Left renal cortex interstitium (tissue), 4 donors: ENCODE measurements around the gene DPP10. TPM values are rescaled to one million over a fixed set of nuclear protein-coding genes. Genes with fewer than 3 reads are reported as not detected.
"Not testable (repeated sequence)": the region's sequence is repeated elsewhere in the genome, so short reads cannot be mapped to it uniquely, and the experiment has no call there.

ENCODE experiments used
- DNase-seq, 4 donors: peaks; one replicate each; pipeline ENCODE4 v3.0.0-alpha.2; 2013; ENCODE audit warnings: low read depth in 4 of 4, low spot score in 2 of 4, missing footprints in 1 of 4
- polyA plus RNA-seq, 4 donors: library from polyadenylated mRNA; unstranded; fragments of 120-200 nt; gene quantifications; one replicate each; pipeline ENCODE4 v1.2.1, GENCODE V29; 2013; ENCODE audit not compliant: insufficient read length in 4 of 4

DPP10 gene
- polyA plus RNA-seq, 4 donors = 12.0 to 14.9 (median 13.1) TPM

DNA sequence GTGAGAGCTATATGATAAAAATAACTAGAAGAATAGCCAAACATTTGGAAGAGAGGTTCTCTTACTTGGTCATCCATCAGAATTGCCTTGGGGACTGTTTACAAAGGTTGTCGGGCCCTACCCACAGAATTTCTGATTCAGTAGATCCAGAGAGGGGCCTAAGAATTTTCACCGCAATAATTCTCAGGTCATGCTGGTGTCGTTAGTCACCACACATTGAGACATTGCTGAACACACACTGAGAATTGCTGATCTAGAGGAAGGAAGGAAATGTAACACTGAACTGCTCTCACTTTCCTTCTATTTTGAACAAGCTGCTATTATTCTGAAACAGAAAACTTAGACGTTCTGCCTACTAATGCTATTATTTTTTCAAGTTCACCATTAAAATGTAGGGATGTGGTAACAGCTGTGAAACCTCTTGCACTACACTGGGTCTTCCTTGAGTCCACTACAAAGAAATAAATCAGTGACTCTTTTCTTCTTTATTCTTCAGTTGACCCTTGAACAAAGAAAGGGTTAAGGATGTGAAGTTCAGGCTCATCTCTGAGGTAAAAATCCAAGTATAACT lies 491.3 kb downstream of the DPP10 start:
- no peak for DNase-seq

DNA sequence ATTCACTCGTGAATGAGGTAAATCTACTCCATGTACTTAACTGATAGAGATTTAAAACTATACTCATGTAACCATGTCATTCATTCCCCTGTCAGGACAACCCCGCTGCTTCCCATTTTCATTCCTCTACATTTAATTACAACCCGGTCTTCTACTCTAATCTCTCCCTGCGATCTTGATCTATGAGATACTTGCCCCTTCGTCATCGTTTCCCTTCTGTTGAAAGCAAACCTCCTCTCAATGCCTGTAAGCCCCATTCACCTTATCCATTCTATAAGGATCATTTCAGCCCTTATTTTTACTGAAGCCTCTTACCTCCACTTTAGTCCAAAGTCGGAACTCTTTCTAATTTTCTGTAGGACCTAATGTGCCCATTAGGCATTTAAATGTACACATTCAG lies 492.6 kb downstream of the DPP10 start:
- DNase-seq = no peak

DNA sequence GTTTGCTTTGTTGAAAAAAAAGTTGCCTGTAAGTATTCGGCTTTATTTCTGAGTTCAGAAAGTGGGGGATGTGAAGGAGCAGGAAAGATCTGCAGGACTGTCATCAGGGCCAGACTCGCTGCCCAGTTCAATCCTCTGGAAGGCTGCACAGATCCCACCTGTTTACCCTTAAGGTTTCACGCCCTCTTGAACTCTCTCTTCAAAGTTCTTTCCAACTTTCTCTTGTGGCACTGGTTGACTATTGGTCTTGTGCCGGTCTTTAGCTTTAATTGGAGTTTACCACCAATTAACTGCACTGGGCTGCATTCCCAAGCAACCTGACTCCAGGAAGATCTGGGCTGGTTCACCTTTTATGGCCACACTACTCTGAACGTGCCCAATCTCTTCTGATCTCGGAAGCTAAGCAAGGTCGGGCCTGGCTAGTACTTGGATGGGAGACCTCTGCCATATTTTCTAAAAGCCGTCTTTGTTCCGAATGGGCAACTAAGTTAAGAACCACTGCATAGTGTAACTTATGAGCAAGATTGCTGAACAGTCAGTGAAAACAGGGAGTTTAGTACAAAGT lies 495.0 kb downstream of the DPP10 start:
- DNase-seq = no peak

DNA sequence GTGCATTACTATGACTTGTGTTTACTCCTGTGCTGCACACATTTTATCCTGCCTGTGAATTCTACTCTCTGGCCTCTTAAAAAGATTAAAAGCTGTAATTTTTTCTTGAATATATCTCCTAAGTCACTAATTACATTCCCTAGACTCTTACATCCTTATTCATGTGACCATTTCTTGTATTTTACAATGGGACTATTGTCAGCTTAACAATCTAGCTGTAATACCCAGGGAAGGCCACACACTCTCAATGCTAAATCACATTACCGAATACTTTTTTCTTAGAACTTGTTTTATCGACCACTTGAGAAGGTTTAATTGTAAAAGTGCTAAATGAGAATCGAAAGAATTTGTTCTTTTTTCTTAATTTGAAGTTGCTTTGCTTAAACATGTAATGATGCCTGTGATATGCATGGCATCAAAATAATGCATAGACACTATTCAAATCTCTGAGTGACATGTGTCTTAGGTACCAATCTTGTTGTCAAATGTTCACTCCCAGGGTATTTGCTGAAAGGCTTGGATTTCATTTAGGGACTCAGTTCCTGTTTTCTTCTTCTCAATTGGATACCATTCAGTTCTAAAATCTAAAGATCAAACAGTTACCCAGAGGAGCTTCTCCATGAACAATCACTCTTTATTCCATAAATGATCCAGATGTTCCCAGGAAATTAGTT lies 498.5 kb downstream of the DPP10 start:
- DNase-seq = no peak

DNA sequence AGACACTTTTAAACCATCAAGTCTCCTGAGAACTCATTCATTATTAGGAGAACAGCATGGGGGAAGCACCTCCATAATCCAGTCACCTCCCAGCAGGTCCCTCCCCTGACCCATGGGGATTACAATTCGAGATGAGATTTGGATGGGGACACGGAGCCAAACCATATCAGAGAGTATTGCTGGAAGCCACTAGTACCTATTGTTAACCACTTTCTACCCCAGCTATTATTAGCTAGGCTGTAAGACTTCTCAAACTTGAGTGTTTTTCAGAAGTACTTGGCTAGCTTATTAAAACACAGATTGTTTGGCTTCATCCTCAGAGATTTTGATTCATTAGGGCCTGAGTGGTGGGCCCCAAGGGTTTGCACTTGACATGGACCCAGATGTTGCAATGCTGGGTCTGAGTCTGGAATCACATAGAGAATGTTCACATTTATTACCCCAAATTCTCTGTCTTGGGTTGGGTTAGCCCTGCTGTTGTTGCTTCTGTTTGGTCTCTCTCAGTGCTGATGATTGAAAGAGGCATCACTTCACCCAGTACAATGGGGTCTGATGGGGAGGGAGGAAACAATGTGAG lies 506.9 kb downstream of the DPP10 start:
- DNase-seq = no peak

DNA sequence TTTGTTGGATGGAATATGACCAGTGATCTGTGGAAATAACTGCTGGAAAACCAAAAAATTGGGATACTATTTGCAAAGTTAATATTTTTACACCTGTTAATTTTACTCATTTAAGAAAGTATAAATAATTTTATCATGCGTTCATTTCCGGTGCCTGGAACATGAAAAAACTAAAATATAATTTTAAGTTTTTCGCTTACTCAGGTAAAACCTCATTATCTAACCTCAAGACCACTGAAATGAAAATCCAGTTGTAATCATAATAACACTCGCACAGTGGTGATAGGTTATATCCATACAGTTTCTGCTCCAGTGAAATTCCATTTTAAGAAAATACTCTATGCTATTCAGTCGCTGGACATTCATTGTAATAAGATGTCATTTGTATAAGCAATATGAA lies 517.9 kb downstream of the DPP10 start:
- no peak for DNase-seq

DNA sequence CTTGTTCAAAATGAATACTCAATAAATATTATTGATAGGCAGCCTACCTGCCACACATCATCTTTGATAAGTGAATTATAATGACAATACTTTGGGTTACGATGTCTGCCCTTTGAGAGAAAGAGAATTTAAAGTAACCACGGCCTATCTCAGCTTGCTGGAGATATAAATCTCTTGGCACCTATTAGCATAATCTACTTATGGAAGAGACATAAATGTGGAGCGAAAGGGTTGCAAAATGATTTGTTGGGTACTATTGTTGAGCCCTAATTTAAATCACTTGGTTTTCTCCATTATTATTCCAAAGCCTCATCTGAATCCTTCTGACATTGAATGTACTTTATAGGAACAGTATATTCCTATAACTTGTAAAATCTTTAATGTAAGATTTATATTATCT lies 520.1 kb downstream of the DPP10 start:
- no peak for DNase-seq

DNA sequence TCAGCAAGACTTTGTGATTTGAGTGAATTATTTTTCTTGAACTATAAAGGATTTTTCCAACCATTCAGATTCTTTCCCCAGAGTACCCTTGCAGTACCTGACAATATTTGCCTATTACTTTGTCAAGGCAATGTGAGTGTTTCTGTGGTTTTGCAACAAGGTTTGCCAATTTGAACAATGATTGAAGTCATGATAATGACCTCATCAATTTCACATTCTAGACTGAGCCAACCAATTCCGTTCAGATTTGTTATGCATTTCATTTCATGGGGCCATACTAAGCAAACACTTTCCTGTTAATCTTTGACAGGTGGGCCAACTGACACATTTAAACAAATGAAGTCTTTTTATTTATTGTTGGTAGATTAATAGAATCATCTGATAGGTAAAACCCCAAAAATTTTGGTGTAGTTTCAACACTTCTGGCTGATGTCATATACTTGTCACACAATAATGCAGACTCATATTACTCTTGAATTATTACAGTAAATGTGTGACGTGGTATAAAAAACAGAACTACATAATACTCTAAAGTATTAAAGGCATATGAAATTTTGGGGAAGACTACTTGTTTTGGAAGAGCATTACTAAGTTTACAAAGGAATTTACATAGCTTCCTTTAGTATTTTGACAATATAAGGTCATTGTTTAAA lies 526.4 kb downstream of the DPP10 start:
- DNase-seq = no peak

DNA sequence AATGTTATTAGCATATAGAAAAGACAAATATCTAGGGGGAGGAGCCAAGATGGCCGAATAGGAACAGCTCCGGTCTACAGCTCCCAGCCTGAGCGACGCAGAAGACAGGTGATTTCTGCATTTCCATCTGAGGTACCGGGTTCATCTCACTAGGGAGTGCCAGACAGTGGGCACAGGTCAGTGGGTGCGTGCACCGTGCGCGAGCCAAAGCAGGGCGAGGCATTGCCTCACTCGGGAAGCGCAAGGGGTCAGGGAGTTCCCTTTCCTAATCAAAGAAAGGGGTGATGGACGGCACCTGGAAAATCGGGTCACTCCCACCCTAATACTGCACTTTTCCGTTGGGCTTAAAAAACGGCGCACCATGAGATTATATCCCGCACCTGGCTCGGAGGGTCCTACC lies 561.9 kb downstream of the DPP10 start:
- DNase-seq = not testable (repeated sequence)

DNA sequence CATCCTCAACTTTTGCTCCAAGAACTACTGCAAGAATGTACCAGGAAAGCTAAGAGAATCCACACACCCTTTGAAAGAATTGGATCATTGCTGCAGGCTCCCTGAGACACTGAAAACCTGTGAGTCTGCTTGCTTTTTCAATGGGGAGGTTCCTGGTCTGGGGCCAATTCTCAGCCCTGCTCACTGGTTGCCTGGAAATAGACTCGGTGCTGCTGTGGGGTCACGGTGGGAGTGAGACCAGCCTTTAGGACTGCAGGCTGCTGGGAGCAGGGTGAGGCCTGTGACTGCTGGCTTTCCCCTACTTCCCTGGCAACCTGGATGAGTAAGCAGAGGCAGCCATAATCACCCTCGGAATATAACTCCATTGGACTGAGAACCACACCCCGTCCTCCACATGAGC lies 569.3 kb downstream of the DPP10 start:
- DNase-seq = no peak

DNA sequence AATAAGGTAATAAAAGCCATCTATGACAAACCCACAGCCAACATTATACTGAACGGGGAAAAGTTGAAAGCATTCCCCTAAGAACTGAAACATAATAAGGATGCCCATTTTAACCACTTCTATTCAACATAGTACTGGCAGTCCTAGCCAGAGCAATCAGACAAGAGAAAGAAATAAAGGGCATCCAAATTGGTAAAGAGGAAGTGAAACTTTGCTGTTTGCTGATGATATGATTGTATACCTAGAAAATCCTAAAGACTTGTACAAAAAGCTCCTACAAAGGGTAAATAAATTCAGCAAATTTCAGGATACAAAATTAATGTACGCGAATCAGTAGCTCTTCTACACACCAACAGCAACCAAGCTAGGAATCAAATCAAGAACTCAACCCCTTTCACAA lies 579.6 kb downstream of the DPP10 start:
- not testable (repeated sequence) for DNase-seq

DNA sequence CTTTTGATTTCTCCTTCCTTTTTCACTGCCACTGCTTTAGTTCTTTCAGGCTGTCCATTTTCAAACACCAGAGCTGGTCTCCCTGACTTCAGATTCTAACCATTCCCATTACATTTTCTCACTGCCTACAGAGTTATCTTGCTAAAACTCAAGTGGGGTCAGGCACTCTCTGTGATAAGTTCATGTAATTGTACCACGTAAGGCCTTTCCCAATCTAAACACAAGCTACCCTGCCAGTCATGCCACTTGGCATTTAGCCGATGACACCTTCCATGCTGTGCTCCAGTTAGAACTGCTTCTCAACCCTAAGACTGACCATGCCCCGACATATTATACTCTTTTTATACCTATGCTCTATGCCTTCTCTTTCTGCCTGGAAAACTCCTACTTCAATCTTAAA lies 592.4 kb downstream of the DPP10 start:
- no peak for DNase-seq

DNA sequence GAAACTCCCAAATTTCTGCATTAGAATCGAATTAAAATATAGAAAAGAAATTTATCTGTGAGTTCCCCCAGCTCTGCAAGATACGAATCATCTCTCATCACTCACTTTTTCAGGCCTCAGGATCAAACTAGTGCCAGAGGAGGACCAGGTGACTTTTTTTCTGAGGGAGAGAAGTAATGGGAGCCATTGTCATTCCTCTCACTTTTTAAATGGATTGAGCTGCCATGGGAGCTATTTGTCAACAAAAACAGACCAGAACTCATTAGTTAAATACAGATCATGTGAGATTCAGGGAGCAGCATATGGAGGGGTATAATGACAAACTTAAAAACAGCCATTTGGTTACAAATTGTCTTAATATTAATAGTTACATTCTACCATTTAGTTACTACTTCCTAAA lies 594.4 kb downstream of the DPP10 start:
- DNase-seq = no peak

DNA sequence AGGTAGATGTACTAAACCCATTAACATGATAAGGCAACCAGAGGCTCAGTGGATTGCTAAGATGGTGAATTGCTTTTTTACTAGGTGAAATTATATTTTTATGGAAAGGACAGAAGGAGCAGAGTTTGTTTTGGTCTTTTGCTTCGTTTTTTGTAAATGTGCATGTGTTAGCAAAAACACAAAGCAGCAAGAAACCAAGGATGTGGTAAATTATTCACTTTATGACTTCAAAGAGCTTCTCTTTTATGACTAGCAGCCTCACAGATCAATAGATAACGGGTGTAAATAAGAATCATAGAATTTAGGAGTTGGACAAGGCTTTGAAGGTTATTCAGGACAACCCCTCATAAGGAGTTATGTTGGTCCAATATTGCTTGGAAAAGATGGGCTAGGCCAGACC lies 615.0 kb downstream of the DPP10 start:
- no peak for DNase-seq

DNA sequence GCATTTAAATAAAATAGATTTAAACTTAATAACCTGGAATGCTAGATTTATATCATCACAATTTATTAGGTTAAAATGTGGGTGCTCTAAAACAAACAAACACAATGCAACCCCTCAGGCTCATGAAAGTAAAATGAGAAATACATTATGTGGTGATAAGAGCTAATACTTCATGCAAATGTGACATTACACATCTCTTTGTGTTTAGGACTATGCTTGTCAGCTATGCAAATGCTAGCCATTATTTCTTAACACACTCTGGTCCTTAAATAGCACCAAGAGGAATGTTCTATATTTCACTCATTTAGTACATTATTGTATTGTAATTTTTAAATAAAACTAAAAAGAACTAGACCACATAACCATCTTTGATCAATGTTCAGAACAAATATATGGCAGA lies 627.6 kb downstream of the DPP10 start:
- DNase-seq = no peak

DNA sequence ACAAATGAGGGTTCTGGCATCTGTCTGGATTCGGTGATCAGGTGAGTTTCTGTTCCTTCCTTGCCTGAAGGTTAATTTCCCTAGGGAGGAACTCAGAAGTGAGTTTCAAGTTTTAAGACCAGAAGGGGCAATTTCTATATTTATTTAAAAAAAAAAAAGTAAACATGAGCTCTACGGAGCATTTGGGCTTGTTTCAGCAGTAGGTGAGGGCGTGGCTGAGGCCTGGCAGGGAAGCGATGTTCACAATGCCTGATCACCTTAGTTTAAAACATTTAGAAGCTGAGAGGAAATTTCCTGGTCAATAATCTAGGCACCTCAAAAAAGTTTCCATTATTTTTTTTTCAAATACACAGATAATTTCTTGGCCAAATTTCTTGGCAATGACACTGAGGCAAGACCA lies 629.1 kb downstream of the DPP10 start:
- DNase-seq = no peak

DNA sequence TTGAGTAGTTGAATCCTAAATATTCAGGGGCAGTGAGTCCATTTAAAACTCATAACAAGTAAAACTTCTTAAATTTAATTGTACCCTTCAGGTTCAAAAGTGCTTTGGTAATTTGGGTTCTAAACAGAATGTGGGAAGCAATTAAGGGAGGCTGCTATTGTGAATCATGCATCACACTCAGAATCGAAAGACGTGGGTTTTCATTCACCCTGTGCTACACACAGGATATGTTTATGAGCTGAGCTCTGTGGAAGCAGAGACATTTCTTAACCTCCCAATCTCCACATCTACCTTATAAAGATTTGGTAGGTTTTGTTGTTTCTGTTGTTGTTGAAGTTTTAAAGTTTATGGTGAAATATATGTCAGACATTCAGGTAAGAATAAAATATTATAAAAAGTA lies 633.4 kb downstream of the DPP10 start:
- no peak for DNase-seq

DNA sequence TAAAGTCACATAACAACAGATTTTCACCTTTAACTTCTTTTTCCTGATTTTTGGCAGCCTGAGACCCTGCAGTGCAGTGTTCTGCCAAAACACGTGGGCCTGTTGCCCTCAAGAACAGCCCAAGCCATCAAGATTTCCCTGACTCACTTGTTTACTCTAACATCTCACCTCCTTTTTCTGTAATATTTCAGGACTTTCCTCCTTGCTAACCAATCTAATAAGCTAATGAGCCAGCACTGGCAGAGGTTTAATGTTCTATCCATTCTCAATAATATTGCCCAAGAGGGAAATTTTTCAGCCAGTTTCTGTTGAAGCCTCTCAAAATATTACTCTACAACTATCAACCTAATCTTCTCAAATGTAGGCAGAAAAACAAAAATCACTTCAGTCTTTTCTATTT lies 635.2 kb downstream of the DPP10 start:
- DNase-seq = no peak

DNA sequence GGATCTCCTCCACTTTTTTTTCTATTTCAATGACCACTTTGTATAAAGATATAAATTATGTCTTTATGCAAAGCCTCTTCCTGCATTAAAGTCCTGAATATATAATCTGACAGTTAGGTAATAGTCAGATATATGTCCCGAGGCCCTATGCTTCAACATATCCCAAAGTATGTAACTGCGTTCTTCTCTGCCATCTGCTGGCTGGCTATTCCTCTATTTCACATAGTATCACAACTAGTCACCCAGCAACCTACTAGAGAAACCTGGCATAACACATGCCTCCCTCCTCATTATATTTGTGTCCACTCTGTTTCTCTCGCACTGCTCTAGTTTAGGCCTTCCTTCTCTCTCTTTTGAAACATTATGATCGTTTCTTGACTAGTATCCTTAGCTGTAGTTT lies 640.8 kb downstream of the DPP10 start:
- DNase-seq = no peak

DNA sequence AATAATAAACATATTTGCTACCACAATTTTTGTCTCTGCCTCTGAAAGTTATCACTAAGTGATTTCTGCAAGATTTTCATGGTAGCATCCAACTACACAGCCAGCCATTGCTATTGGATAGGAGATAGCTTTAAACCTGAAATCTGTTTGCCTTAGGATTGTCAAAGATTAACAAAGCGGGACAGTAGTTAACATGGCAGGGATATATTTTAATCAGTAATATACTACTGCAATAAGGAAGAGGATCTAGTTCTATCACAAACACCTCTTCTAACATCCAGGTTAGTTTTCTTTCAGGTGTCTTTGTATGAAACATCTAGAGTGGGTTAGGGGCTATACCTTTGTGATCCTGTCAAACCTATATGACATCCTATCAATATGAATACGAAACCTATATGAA lies 641.3 kb downstream of the DPP10 start:
- DNase-seq = no peak

DNA sequence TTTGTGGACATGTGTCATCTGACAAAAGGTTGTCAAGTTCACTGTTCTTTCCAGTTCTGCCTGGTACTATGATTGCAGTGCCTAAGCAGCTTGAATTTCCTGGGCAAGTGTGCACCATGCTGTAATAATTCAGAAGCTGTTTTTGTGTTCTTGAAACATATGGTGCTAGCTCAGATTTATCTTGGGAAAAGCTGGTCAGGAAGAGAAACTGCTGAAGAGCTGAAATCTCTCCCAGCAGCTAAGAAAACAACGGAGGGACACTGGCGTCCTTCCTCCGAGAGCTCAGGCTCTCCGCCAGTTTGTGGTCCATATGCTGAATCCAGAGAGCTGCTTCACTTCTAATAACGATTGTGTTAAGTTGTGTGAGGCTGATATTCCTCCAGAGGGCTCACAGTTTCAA lies 642.0 kb downstream of the DPP10 start:
- DNase-seq = no peak
